Measurements from ENCODE around the gene LCE6A. TPM values are rescaled to one million over a fixed set of nuclear protein-coding genes. Genes with fewer than 3 reads are reported as not detected.

LCE6A gene
- total and polyA plus RNA-seq, 4 donors: not detected

DNA sequence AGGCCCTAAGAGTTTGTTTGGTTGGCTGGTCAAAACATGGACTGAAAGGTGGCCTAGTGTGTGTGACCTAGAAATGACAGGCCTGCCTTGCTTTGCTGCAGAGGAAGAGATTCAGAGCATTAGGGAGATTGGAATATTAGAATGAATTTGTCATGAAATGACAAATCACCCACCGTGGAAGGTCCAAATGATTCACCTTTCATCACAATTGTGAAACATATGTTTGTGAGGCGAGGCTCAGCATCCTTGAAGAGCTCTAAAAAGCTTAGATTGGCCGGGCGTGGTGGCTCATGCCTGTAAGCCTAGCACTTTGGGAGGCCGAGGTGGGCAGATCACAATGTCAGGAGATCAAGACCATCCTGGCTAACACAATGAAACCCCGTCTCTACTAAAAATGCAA lies 25.3 kb upstream of the LCE6A start:
- Histone ChIP-seq H3K9ac (ENCODE audit: low read depth in 1 of 2, low read length in 2 of 2) (no peak overlapping the region), H3K36me3 (ENCODE audit: control insufficient read depth in 4 of 4, insufficient read depth in 3 of 4, low read depth in 1 of 4, low read length in 3 of 4) (no peaks in the 10 kb centered on the region), H3K27ac (ENCODE audit: low read depth in 1 of 2, low read length in 2 of 2) (no peak overlapping the region), H3K4me3 (ENCODE audit: low read depth in 1 of 3, low read length in 3 of 3) (no peak overlapping the region), H3K4me1 (ENCODE audit: control insufficient read depth in 4 of 4, insufficient read depth in 4 of 4, low read length in 3 of 4) (no peaks in the 10 kb centered on the region), H3K9me3 (ENCODE audit: control insufficient read depth in 4 of 4, low read length in 3 of 4) (peaks cover 0 to 4% (median 0%) of the 10 kb centered on the region in 4 donors), H3K27me3 (ENCODE audit: control insufficient read depth in 4 of 4, insufficient read depth in 4 of 4, low read length in 3 of 4) (no peaks in the 10 kb centered on the region)
- no peak for TF ChIP-seq FOXA1 (IDR thresholded peaks at IDR 0.05)
- TF ChIP-seq RAD21 (IDR thresholded peaks at IDR 0.05): no peak
- TF ChIP-seq, protein P1, sequence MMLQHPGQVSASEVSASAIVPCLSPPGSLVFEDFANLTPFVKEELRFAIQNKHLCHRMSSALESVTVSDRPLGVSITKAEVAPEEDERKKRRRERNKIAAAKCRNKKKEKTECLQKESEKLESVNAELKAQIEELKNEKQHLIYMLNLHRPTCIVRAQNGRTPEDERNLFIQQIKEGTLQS (IDR thresholded peaks at IDR 0.05): no peak
- TF ChIP-seq HNF4G (IDR thresholded peaks at IDR 0.05): no peak
- TF ChIP-seq, protein P2, sequence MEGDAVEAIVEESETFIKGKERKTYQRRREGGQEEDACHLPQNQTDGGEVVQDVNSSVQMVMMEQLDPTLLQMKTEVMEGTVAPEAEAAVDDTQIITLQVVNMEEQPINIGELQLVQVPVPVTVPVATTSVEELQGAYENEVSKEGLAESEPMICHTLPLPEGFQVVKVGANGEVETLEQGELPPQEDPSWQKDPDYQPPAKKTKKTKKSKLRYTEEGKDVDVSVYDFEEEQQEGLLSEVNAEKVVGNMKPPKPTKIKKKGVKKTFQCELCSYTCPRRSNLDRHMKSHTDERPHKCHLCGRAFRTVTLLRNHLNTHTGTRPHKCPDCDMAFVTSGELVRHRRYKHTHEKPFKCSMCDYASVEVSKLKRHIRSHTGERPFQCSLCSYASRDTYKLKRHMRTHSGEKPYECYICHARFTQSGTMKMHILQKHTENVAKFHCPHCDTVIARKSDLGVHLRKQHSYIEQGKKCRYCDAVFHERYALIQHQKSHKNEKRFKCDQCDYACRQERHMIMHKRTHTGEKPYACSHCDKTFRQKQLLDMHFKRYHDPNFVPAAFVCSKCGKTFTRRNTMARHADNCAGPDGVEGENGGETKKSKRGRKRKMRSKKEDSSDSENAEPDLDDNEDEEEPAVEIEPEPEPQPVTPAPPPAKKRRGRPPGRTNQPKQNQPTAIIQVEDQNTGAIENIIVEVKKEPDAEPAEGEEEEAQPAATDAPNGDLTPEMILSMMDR (IDR thresholded peaks at IDR 0.05; ENCODE audit: low read depth, low read length, missing input control): no peak
- no peak for TF ChIP-seq JUND (IDR thresholded peaks at IDR 0.05)
- TF ChIP-seq YY1 (IDR thresholded peaks at IDR 0.05): no peak
- no peak for TF ChIP-seq SP1 (IDR thresholded peaks at IDR 0.05)
- no peak for TF ChIP-seq TAF1 (conservative IDR thresholded peaks at IDR 0.05)
- TF ChIP-seq FOXA2 (IDR thresholded peaks at IDR 0.05): no peak
- no peak for TF ChIP-seq RXRA (IDR thresholded peaks at IDR 0.05)
- TF ChIP-seq, protein P3, sequence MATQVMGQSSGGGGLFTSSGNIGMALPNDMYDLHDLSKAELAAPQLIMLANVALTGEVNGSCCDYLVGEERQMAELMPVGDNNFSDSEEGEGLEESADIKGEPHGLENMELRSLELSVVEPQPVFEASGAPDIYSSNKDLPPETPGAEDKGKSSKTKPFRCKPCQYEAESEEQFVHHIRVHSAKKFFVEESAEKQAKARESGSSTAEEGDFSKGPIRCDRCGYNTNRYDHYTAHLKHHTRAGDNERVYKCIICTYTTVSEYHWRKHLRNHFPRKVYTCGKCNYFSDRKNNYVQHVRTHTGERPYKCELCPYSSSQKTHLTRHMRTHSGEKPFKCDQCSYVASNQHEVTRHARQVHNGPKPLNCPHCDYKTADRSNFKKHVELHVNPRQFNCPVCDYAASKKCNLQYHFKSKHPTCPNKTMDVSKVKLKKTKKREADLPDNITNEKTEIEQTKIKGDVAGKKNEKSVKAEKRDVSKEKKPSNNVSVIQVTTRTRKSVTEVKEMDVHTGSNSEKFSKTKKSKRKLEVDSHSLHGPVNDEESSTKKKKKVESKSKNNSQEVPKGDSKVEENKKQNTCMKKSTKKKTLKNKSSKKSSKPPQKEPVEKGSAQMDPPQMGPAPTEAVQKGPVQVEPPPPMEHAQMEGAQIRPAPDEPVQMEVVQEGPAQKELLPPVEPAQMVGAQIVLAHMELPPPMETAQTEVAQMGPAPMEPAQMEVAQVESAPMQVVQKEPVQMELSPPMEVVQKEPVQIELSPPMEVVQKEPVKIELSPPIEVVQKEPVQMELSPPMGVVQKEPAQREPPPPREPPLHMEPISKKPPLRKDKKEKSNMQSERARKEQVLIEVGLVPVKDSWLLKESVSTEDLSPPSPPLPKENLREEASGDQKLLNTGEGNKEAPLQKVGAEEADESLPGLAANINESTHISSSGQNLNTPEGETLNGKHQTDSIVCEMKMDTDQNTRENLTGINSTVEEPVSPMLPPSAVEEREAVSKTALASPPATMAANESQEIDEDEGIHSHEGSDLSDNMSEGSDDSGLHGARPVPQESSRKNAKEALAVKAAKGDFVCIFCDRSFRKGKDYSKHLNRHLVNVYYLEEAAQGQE (IDR thresholded peaks at IDR 0.05): no peak
- no peak for TF ChIP-seq HNF4A (conservative IDR thresholded peaks at IDR 0.05)
- TF ChIP-seq, protein P4, sequence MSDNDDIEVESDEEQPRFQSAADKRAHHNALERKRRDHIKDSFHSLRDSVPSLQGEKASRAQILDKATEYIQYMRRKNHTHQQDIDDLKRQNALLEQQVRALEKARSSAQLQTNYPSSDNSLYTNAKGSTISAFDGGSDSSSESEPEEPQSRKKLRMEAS (IDR thresholded peaks at IDR 0.05): no peak
- TF ChIP-seq, protein P5, sequence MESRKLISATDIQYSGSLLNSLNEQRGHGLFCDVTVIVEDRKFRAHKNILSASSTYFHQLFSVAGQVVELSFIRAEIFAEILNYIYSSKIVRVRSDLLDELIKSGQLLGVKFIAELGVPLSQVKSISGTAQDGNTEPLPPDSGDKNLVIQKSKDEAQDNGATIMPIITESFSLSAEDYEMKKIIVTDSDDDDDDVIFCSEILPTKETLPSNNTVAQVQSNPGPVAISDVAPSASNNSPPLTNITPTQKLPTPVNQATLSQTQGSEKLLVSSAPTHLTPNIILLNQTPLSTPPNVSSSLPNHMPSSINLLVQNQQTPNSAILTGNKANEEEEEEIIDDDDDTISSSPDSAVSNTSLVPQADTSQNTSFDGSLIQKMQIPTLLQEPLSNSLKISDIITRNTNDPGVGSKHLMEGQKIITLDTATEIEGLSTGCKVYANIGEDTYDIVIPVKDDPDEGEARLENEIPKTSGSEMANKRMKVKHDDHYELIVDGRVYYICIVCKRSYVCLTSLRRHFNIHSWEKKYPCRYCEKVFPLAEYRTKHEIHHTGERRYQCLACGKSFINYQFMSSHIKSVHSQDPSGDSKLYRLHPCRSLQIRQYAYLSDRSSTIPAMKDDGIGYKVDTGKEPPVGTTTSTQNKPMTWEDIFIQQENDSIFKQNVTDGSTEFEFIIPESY (IDR thresholded peaks at IDR 0.05): no peak
- TF ChIP-seq NR2F2 (IDR thresholded peaks at IDR 0.05): no peak
- TF ChIP-seq GABPA (IDR thresholded peaks at IDR 0.05 in 1 of 2, conservative IDR thresholded peaks at IDR 0.05 in 1 of 2): no peak
- no peak for TF ChIP-seq EGR1 (IDR thresholded peaks at IDR 0.05; ENCODE audit: low read depth in 2 of 2)
- 90% methylated on average over 6 of the region's 6 CpGs for WGBS
- no peak for DNase-seq (ENCODE audit: low spot score)

Measured in liver (tissue), 9 donors.